Upper lobe of right lung (tissue), 1 donor: ENCODE data around the gene CTRB2. TPM values are rescaled to one million over a fixed set of nuclear protein-coding genes. Genes with fewer than 3 reads are reported as not detected.

Experiments used
- ATAC-seq: fragments of 200-7000 bp; cut with Tn5 transposase; one replicate; pipeline ENCODE4 v1.9.1; 2020; ENCODE audit warnings: mild to moderate bottlenecking, moderate library complexity
- DNase-seq: peaks from one replicate; pipeline ENCODE4 v3.0.0-alpha.2; 2020
- H3K27ac ChIP-seq: fragments of 200-600 bp; one replicate; pipeline ENCODE4 v1.8.0; 2022
- H3K27me3 ChIP-seq: fragments of 200-600 bp; one replicate; pipeline ENCODE4 v1.8.0; 2022; ENCODE audit warnings: mild to moderate bottlenecking
- H3K36me3 ChIP-seq: fragments of 200-600 bp; one replicate; pipeline ENCODE4 v1.8.0; 2022
- H3K4me1 ChIP-seq: fragments of 200-600 bp; one replicate; pipeline ENCODE4 v1.8.0; 2022
- H3K4me3 ChIP-seq: fragments of 200-600 bp; one replicate; pipeline ENCODE4 v1.8.0; 2022; ENCODE audit warnings: mild to moderate bottlenecking
- H3K9me3 ChIP-seq: fragments of 200-600 bp; one replicate; pipeline ENCODE4 v1.8.0; 2022
- intact Hi-C: fragments of 100-400 bp; cut with DNase I; formaldehyde crosslinking; loops from one replicate; pipeline ENCODE4 v1.11.0; 2022
- total RNA-seq: library from RNA; stranded (reverse); fragmentation: NEBNext Ultra II Directional; extraction: Animal tissue kit (Norgen Biotek cat#: 25700); gene quantifications from one replicate; pipeline ENCODE4 v1.2.1, GENCODE V29; 2021
- TF ChIP-seq, protein P1 (sequence below): fragments of 200-600 bp; IDR thresholded peaks from one replicate; pipeline ENCODE4 v1.8.0; 2022; ENCODE audit warnings: antibody characterized with exemption
- donor health status: DM: no; HTN: yes; CAD: no; lungs with severe emphysema.

The CTRB2 gene
- total RNA-seq, 1 donor from 2014 or later = 0.78 TPM

DNA sequence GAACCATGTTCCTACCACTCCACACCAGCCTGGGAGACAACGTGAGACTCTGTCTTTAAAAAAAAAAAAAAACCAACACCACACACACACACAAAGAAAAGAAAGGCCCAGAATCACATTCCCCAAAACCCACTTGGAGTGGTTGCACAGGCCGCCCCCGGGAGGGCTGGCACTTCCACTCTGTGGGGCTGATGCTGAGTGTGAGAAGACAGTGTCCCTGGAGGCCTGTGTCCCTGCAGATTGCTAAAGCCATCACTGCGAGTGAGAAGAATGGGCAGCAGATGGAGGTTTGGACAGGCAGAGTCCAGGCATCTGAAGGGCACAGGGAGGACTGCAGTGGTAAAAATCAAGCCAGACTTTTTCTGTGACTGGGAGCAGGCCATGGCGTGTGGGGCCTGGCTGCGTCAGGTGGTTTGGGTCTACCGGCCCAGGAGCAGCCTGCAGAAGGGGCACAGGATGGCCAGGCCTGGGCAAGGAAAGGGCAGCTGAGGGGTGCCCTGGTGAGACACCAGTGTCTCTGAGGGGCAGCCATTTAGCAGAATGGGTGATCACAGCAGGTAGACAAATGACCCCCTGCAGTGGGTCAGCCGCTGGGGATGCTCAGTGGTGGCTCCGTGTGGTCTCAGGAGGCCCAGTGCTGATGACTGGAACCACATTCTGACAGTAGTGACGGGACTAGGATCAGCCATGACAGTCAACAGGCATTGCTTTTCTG, 13.1 kb downstream of the CTRB2 start:
- H3K27ac ChIP-seq = no peak overlapping the region
- DNase-seq = peak; percentile 55
- TF ChIP-seq, protein P1, sequence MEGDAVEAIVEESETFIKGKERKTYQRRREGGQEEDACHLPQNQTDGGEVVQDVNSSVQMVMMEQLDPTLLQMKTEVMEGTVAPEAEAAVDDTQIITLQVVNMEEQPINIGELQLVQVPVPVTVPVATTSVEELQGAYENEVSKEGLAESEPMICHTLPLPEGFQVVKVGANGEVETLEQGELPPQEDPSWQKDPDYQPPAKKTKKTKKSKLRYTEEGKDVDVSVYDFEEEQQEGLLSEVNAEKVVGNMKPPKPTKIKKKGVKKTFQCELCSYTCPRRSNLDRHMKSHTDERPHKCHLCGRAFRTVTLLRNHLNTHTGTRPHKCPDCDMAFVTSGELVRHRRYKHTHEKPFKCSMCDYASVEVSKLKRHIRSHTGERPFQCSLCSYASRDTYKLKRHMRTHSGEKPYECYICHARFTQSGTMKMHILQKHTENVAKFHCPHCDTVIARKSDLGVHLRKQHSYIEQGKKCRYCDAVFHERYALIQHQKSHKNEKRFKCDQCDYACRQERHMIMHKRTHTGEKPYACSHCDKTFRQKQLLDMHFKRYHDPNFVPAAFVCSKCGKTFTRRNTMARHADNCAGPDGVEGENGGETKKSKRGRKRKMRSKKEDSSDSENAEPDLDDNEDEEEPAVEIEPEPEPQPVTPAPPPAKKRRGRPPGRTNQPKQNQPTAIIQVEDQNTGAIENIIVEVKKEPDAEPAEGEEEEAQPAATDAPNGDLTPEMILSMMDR = no peak
- ATAC-seq = no peak
- H3K36me3 ChIP-seq = no peaks in the 10 kb centered on the region
- no peak overlapping the region for H3K4me3 ChIP-seq
- no peaks in the 10 kb centered on the region for H3K27me3 ChIP-seq
- H3K9me3 ChIP-seq = no peaks in the 10 kb centered on the region
- no peaks in the 10 kb centered on the region for H3K4me1 ChIP-seq
- intact Hi-C loops = no loop called here

DNA sequence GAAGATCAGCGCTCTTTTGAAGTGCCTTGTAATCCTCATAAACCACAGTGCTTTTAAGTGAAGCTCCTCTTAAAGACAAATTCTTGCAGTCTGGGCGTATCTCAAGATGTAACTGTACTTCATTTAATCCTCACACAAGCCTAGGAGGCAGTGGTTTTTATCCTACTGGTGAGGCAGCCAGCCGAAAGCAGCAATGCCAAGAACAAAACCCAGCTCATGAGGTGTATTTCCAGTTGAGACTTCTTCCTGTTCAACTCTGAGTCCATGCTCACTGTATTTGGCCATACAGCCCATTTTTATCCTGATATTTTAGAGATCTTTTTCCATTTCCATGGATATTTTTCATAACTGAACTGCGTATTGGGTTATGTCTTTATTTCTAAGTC, 13.7 kb downstream of the CTRB2 start:
- Histone ChIP-seq H3K4me1 (no peaks in the 10 kb centered on the region), H3K9me3 (no peaks in the 10 kb centered on the region), H3K27me3 (no peaks in the 10 kb centered on the region), H3K4me3 (no peak overlapping the region), H3K27ac (no peak overlapping the region), H3K36me3 (no peaks in the 10 kb centered on the region)
- DNase-seq (no peak), ATAC-seq (no peak)
- TF ChIP-seq, protein P1 = no peak
- intact Hi-C loops = no loop called here

DNA sequence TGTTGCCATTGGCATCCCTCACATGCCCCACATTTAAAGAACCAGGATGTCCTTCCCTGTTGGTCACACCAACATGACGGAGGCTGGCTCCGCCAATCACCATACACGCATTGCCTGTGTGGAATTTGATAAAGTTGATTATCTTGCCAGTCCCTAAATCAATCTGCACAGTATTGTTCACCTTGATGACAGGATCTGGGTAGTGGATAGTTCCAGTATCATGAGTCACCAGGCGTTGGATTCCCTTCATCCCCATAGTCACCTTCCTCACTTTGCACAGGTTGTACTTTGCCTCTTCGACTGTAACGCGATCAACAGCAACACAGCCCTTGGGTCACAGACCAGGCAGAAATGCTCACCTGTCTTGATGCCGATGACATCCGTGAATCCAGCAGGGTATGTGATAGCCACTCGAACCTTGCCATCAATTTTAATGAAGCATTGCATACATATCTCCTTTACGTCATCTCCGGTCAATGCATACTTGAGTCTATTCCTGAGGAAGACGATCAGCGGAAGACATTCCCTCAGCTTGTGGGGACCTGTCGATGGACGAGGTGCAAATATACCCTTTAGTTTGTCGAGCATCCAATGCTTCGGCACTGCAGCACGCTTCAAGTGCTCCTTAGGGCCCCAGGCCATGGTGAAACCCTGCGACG, 14.2 kb downstream of the CTRB2 start:
- intact Hi-C loops = no loop called here
- no peak overlapping the region for H3K4me3 ChIP-seq
- no peak for DNase-seq

DNA sequence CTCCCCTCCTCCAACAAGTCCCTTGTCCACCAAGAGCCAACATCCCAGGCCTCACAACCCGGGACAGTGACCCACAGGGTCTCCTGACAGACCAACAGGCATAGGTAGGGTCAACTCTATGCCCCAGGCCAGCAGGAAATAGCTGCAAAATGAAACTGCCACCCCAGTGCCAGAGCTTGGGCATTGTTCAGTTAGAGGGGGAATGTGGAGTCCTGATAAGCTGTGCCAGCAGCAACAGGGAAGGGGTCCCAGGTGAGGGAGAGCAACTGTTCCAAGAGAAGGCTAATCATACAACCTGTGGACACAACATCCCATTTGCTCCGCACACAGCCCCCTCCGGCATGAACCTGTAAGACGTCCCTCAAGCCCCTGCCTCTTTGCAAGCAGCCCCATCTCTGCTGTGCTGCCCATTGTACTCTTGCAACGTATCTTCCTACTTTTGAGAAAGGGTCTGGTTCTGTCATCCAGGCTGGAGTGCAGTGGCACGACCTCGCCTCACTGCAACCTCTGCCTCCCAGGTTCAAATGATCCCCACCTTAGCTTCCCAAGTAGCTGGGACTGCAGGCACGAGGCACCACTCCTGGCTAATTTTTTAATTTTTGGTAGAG, 17.2 kb downstream of the CTRB2 start:
- intact Hi-C loops = no loop called here
- Histone ChIP-seq H3K27ac (no peak overlapping the region), H3K27me3 (no peaks in the 10 kb centered on the region), H3K4me3 (no peak overlapping the region), H3K9me3 (no peaks in the 10 kb centered on the region), H3K4me1 (no peaks in the 10 kb centered on the region), H3K36me3 (no peaks in the 10 kb centered on the region)
- DNase-seq (no peak), ATAC-seq (no peak)
- TF ChIP-seq, protein P1 = no peak

More for the DNA sequence above, 14.2 kb downstream of the CTRB2 start:
- Histone ChIP-seq H3K4me1 (no peaks in the 10 kb centered on the region), H3K27ac (no peak overlapping the region), H3K36me3 (no peaks in the 10 kb centered on the region), H3K27me3 (no peaks in the 10 kb centered on the region), H3K9me3 (no peaks in the 10 kb centered on the region)
- TF ChIP-seq, protein P1 = no peak
- no peak for ATAC-seq

DNA sequence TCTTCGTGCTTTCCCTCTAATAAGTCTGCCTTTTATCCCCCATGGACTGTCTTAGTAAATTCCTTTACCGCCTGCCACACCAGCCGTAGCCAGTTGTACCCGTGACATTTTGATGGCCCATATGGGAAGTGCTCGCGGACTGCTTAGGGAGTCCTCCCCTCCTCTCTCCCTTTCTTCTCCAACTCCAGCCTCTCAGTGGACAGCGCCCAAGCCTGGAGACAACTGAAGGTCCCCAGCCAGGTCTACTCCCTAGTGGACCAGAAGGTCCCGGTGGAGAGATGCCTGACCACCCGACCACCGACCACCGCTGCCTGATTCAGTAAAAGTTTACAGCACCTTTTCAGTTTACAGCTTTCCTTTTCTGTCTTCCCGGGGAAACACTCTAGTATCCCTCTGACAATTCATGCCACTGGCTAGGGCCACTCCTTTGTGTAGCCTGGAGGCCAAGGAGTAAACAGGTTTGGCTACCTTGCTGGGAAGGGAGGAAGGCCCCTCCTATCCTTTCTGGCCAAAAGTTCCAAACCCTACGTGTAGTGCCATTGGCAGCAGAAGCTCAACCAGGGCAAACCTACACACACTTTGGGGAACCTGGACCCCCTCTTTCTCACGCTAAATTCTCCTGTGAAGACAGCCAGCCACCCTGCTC, 18.0 kb downstream of the CTRB2 start:
- DNase-seq = no peak
- Histone ChIP-seq H3K36me3 (no peaks in the 10 kb centered on the region), H3K27ac (no peak overlapping the region), H3K4me3 (no peak overlapping the region), H3K27me3 (no peaks in the 10 kb centered on the region), H3K9me3 (no peaks in the 10 kb centered on the region), H3K4me1 (no peaks in the 10 kb centered on the region)
- intact Hi-C loops = no loop called here
- no peak for ATAC-seq
- TF ChIP-seq, protein P1 = no peak
